H1 (cell line): ENCODE measurements around the gene GSDMA.

ENCODE experiments used
- CBX5 ChIP-seq: fragments of 300-800, 300-1000 bp; sonication (generic); IDR thresholded peaks from 2 replicates; pipeline ENCODE4 v1.7.1; 2016; ENCODE audit warnings: antibody characterized with exemption, low read length, low read depth
- CEBPB ChIP-seq: IDR thresholded peaks from 2 replicates; pipeline ENCODE4 v1.6.1; 2012; ENCODE audit warnings: low read depth, low read length
- CHD2 ChIP-seq: IDR thresholded peaks from 2 replicates; pipeline ENCODE4 v1.6.1; 2012; ENCODE audit warnings: low read length, improper control_type of control experiment
- CTCF ChIP-seq, 3 experiments: IDR thresholded peaks; 1 replicate in 2 of 3; 2 replicates in 1 of 3; pipeline versions ENCODE4 v1.5.1 to v1.6.1; 2011; ENCODE audit warnings: low read length in 3 of 3, mild to moderate bottlenecking in 3 of 3, inconsistent platforms in 2 of 3, low read depth in 1 of 3, moderate library complexity in 1 of 3; ENCODE audit not compliant: insufficient read depth in 1 of 3; ENCODE audit errors: control extremely low read depth in 1 of 3
- EP300 ChIP-seq, 2 experiments: IDR thresholded peaks; 1 replicate in 1 of 2; 2 replicates in 1 of 2; pipeline ENCODE4 v1.6.1; 2011 to 2012; ENCODE audit warnings: low read depth in 2 of 2, low read length in 2 of 2, mild to moderate bottlenecking in 2 of 2, borderline replicate concordance in 1 of 2, inconsistent platforms in 1 of 2, moderate library complexity in 1 of 2
- EZH2 ChIP-seq: fragments of 200-600 bp; sonication (generic); IDR thresholded peaks from 2 replicates; pipeline ENCODE4 v1.7.1; 2012; ENCODE audit warnings: low read depth, mild to moderate bottlenecking, moderate library complexity, low read length, inconsistent platforms; ENCODE audit not compliant: severe bottlenecking
- GABPA ChIP-seq: IDR thresholded peaks from 2 replicates; pipeline ENCODE4 v1.6.1; 2011; ENCODE audit warnings: mild to moderate bottlenecking, low read length, moderate library complexity, borderline replicate concordance; ENCODE audit not compliant: insufficient read depth
- HDAC2 ChIP-seq, 2 experiments: fragments of 300-600 bp in 1 of 2; sonication (generic) in 1 of 2; IDR thresholded peaks; 2 replicates each; pipeline ENCODE4 v1.6.1; 2011 to 2012; ENCODE audit warnings: low read depth in 2 of 2, low read length in 2 of 2, mild to moderate bottlenecking in 2 of 2, moderate library complexity in 2 of 2, borderline replicate concordance in 1 of 2, inconsistent platforms in 1 of 2
- POLR2A ChIP-seq, 2 experiments: IDR thresholded peaks; 1 replicate in 1 of 2; 2 replicates in 1 of 2; pipeline ENCODE4 v1.6.1; 2011; ENCODE audit warnings: low read depth in 2 of 2, low read length in 2 of 2, mild to moderate bottlenecking in 2 of 2; ENCODE audit errors: control extremely low read depth in 1 of 2
- POLR2AphosphoS5 ChIP-seq: IDR thresholded peaks from 2 replicates; pipeline ENCODE4 v1.6.1; 2011; ENCODE audit warnings: low read depth, low read length
- SP1 ChIP-seq: IDR thresholded peaks from 2 replicates; pipeline ENCODE4 v1.6.1; 2011; ENCODE audit warnings: low read depth, low read length
- SP2 ChIP-seq: IDR thresholded peaks from 2 replicates; pipeline ENCODE4 v1.6.1; 2012; ENCODE audit warnings: mild to moderate bottlenecking, low read length, inconsistent platforms
- SRF ChIP-seq: IDR thresholded peaks from 2 replicates; pipeline ENCODE4 v1.6.1; 2011; ENCODE audit warnings: mild to moderate bottlenecking, low read depth, low read length, moderate library complexity
- TF ChIP-seq, protein P1 (sequence below): IDR thresholded peaks from 2 replicates; pipeline ENCODE4 v1.6.1; 2012; ENCODE audit warnings: inconsistent platforms

DNA sequence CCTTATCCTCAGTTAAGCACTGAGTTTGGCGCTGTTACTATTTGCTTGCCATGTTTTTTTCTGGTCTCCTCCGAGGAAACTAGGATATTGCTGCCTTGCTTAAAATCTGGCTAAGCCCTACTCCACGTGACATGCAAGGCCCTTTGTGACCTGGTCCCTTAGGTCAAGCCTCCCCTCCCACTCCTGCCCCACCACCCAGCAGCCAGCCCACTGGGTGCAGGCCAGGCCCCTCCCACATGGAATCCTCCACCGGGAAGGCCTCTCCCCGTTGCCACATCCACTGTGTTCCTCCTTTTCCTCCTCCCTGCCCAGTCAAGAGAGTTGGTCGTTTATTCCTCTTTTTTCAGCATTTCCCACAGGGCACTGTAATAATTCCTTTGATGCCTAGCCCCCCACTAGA is 34.0 kb downstream of the GSDMA start:
- no peak for TF ChIP-seq HDAC2 (IDR thresholded peaks at IDR 0.05; ENCODE audit: borderline replicate concordance in 1 of 2, low read depth in 2 of 2, low read length in 2 of 2)
- no peak for TF ChIP-seq POLR2A (IDR thresholded peaks at IDR 0.05; ENCODE audit: control extremely low read depth in 1 of 2, low read depth in 2 of 2, low read length in 2 of 2)
- no peak for TF ChIP-seq CHD2
- no peak for TF ChIP-seq CTCF (IDR thresholded peaks at IDR 0.05; ENCODE audit: control extremely low read depth in 1 of 3, insufficient read depth in 1 of 3, low read depth in 1 of 3, low read length in 3 of 3)
- TF ChIP-seq, protein P1, sequence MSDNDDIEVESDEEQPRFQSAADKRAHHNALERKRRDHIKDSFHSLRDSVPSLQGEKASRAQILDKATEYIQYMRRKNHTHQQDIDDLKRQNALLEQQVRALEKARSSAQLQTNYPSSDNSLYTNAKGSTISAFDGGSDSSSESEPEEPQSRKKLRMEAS = no peak
- no peak for TF ChIP-seq EP300 (IDR thresholded peaks at IDR 0.05; ENCODE audit: borderline replicate concordance in 1 of 2, low read depth in 2 of 2, low read length in 2 of 2)
- no peak for TF ChIP-seq CBX5
- TF ChIP-seq POLR2AphosphoS5 = no peak
- no peak for TF ChIP-seq SP1
- TF ChIP-seq SP2 = no peak
- TF ChIP-seq GABPA = no peak
- no peak for TF ChIP-seq SRF
- no peak for TF ChIP-seq EZH2
- no peak for TF ChIP-seq CEBPB
